Esophagus mucosa (tissue), 1 donor: ENCODE data around the gene GPHN. TPM values are rescaled to one million over a fixed set of nuclear protein-coding genes. Genes with fewer than 3 reads are reported as not detected.

Experiments
- ATAC-seq: fragments of 200-7000 bp; cut with Tn5 transposase; one replicate; pipeline ENCODE4 v1.9.1; 2020
- total RNA-seq: library from RNA; stranded (reverse); gene quantifications from one replicate; pipeline ENCODE4 v1.2.4, GENCODE V29; 2023
- donor health status: DM: yes; HTN: yes; CAD: no.

The GPHN gene
- total RNA-seq, 1 donor from 2014 or later = 18.4 TPM

- ATAC-seq = no peak
These were observed 662.7 kb downstream of the GPHN start for GRCh38 chr14:67170660-67171059.

DNA sequence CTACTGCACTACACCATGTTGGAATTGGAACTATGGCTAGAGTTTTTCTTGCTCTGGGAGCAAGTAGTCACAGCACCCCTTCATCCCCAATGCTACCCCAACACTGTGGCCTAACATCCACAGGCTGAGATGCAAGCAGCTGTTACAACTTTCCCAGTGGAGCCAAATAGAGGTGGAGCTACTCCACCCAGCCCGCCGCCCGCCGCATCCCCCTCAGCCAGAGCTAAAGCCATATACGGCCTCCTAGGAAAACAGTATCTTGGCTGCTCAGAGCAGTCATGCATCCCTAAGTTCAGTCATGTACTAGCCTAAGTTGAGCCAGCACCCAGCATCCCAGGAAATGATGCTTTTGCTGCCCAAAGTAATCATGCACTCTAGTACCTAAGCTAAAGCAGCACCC, 664.1 kb downstream of the GPHN start:
- no peak for ATAC-seq

DNA sequence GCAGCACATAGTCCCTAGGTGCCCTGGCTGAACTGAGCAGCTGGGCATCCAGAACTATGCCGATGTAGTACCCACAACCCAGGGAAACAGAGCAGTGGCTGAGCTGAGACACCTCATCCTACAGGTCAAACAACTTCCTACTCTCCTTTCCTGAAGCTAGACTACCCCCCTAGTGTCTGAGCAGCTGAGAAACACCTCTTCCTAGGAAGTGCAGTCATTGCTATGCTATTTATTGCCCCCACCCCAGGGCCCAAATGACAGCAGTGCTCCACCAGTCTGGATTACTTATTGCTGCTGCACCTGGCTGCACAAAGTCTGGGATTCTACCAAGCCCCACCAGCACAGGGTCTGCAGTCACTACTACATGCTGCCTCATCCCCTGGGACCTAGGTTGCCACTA, 664.6 kb downstream of the GPHN start:
- no peak for ATAC-seq

DNA sequence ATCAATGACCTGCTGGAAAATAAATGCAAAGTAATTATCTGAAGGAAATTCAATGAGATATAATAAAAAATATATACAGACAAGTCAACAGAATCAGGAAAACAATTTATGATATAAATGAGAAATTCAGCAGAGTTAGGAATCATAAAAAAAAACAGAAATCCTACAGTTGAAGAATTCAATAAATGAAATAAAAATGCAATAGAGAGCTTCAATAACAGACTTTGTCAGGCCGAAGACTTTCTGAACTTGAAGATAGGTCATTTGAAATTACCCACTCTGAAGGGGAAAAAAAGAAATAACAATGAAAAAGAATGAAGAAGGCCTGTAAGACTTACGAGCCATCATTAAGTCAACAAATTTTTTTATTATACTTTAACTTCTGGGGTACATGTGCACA, 665.8 kb downstream of the GPHN start:
- no peak for ATAC-seq

- ATAC-seq = no peak
These were observed 678.3 kb downstream of the GPHN start for GRCh38 chr14:67186172-67186768.

- peak; percentile 68 for ATAC-seq
These were observed 679.0 kb downstream of the GPHN start for GRCh38 chr14:67186789-67187584.

DNA sequence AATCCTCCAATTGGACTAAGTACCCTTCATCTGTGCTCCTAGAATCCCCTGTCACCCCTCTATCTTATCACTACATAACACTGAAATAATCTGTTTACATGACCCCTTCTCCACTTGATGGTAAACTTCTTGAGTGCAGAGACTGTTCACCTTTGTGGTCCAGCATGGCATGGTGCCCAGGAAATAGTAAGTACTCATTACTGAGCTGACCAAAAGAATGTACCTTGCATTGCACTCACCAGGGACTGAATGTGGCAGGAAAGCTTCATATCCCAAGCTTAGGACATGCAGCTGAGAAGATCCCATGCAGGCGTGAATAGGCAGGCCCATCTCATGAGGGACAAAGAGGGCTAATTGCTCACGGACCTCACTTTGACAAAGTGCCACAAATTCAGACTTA, 679.9 kb downstream of the GPHN start:
- no peak for ATAC-seq

DNA sequence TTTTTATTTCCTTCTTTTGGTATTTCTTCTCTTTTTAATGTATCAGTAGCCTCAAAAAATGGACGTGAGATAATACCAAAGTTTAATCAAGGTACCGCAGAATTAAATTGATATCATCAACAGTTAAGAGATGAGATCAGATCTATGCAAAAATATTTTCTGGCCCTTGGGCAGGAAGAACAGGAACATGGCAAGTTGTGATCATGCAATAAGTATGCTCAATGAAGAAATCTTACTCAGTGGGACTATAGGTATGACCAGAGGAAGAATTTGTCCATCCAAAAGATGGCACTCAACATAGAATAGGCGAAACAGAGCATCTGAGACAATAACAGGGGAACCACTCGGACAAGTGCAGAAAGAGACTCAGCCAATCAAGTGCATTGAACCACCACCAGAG, 680.4 kb downstream of the GPHN start:
- no peak for ATAC-seq

GRCh38 chr14:67191768-67192290, 683.9 kb downstream of the GPHN start:
- ATAC-seq = no peak

GRCh38 chr14:67192366-67192765, 684.4 kb downstream of the GPHN start:
- no peak for ATAC-seq

GRCh38 chr14:67195279-67195678, 687.3 kb downstream of the GPHN start:
- no peak for ATAC-seq

GRCh38 chr14:67199016-67199415, 691.1 kb downstream of the GPHN start:
- ATAC-seq = no peak

DNA sequence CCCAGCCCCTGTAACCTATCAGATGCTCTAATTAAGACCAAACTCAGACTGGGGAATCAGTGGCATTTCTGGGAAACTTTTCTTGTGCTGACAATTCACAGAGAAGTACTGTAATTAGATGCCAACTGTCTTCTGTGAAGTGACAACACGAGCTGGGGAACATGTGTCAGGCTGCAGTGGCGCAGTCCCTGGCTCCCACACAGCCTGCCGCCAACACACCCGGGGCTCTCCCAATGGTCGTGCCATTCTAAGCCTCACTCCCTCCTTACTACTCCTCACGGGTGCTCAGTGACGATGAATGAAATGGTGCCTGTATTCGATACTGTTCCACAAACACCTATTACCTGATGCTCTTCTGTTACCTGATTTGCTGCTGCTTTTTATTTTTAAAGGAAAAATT, 699.9 kb downstream of the GPHN start:
- ATAC-seq = no peak

DNA sequence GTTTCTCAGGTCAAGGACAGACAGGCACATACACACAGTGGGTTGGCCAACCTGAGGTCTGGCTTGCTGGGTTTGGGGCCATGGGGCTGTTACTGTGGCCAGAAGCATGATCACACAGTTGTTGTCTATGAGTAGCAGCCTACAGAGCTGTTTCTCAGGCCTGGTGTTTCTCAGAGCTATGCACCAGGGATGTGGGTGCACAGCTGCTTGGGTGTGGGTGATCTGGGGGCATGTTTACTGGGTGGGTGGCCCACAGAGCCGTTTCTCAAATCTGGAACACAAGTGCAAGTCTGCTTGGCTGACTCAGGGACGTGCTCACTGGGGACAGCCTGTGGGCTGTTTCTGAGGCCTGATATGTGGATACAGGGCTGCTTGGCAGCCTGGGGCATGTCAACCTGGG, 710.2 kb downstream of the GPHN start:
- ATAC-seq = no peak

DNA sequence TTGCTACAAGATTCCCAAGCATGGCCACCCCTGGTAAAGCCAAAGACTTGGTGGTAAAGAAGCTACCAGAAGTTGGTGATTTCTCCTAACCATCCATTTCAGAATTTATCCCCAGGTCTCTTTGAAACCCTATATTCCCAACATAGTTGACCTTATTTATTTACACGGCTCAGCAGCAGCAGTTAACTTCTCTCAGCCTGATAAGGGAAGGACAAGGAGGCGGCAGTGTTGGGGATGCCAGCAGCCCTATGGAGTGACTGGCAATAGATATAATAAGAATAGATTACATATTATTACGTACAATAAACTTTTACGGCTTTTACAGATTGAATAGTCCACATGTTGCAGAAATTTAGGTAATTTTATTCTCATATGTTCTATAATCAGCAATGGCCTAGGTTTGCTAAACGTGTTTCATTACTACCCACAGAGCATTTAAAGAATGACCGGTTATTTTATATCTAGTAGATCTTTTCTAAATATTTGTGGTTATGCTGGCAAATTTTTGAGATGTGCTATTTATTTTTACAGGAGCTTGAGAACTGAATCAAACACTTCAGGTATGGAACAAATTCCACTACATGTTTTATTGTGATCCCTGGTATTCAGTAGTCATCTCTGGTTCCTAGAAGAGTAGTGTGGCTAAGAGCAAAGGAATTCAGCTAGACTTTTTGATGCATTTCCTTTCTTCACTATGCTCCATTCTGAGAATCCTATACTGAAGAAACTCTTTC, 713.5 kb downstream of the GPHN start:
- no peak for ATAC-seq

- ATAC-seq = no peak
These were observed 714.0 kb downstream of the GPHN start for GRCh38 chr14:67221982-67222328.

GRCh38 chr14:67225523-67225922, 717.6 kb downstream of the GPHN start:
- ATAC-seq = no peak

DNA sequence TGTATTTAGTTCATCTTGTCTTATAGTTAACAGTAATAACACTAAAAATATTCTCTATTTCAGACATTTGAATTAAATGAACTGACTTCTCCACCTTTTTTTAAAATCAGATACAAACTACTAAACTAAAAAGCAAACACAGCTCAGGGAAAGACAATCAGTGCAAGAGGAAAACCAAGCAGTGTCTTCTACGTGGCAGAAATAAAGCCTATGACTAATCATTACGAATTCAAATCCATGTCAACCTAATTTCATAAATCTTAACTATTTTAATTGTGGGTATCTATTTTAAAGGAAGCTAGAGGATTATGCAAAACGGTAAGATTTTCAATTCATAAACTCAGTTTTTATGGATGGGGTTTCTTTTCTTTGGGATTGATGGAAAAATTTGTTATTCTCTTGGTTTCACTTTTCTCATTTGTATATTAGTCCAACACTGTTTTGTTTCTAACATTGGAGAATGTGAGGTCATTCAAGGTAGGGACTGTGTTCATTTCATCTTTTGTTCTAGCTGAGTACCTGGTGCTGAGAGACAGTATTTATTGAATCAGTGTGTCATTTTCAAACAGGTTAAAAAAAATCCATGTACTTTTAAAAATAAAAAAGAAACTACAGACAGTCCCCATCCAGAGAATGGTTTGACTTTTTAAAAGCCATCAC, 720.5 kb downstream of the GPHN start:
- ATAC-seq = no peak

Other genes starting within 250 kb of the GPHN start
- not detected for gene CCDC196, start 21.8 kb upstream of the GPHN start, total RNA-seq